GM18505 (cell line): ENCODE results near the gene SLC30A3.

ENCODE experiments used
- ATAC-seq: cut with Tn5 transposase; IDR thresholded peaks from one replicate; pipeline ENCODE4 v1.9.1; 2021; ENCODE audit not compliant: unreplicated experiment
- POLR2A ChIP-seq: IDR thresholded peaks from 4 replicates; pipeline ENCODE4 v1.6.1; 2011; ENCODE audit warnings: borderline replicate concordance; ENCODE audit not compliant: insufficient read depth, insufficient read length; ENCODE audit errors: extremely low read depth

SLC30A3 gene

GRCh38 chr2:27241761-27242613 lies 20.9 kb downstream of the SLC30A3 start:
- TF ChIP-seq POLR2A, result no peak
- ATAC-seq, result no peak

- no peak for TF ChIP-seq POLR2A
- ATAC-seq, result no peak
Observed at GRCh38 chr2:27240406-27240805, 22.4 kb downstream of the SLC30A3 start.

GRCh38 chr2:27238976-27239375 lies 23.9 kb downstream of the SLC30A3 start:
- ATAC-seq, result no peak
- TF ChIP-seq POLR2A, result no peak

GRCh38 chr2:27237341-27237945 lies 25.4 kb downstream of the SLC30A3 start:
- no peak for TF ChIP-seq POLR2A
- ATAC-seq, result no peak

- ATAC-seq, result no peak
- no peak for TF ChIP-seq POLR2A
Observed at GRCh38 chr2:27236626-27237025, 26.2 kb downstream of the SLC30A3 start.

- no peak for TF ChIP-seq POLR2A
- no peak for ATAC-seq
Observed at GRCh38 chr2:27236136-27236535, 26.7 kb downstream of the SLC30A3 start.

- no peak for TF ChIP-seq POLR2A
- ATAC-seq, result no peak
Observed at GRCh38 chr2:27233341-27233740, 29.5 kb downstream of the SLC30A3 start.

GRCh38 chr2:27231921-27232320 lies 30.9 kb downstream of the SLC30A3 start:
- no peak for TF ChIP-seq POLR2A
- ATAC-seq, result no peak

GRCh38 chr2:27227501-27227900 lies 35.3 kb downstream of the SLC30A3 start:
- ATAC-seq, result no peak
- TF ChIP-seq POLR2A, result no peak

- TF ChIP-seq POLR2A, result no peak
- ATAC-seq, result no peak
Observed at GRCh38 chr2:27225526-27225925, 37.3 kb downstream of the SLC30A3 start.

- TF ChIP-seq POLR2A, result no peak
- ATAC-seq, result no peak
Observed at GRCh38 chr2:27223416-27223815, 39.4 kb downstream of the SLC30A3 start.

- ATAC-seq, result no peak
- no peak for TF ChIP-seq POLR2A
Observed at GRCh38 chr2:27222407-27222806, 40.4 kb downstream of the SLC30A3 start.

- ATAC-seq, result no peak
- no peak for TF ChIP-seq POLR2A
Observed at GRCh38 chr2:27221166-27221565, 41.7 kb downstream of the SLC30A3 start.

- no peak for TF ChIP-seq POLR2A
- ATAC-seq, result no peak
Observed at GRCh38 chr2:27220091-27220490, 42.8 kb downstream of the SLC30A3 start.
